AML-193 (cell line): ENCODE measurements around the gene FRMD8.
"Not testable (repeated sequence)": the region's sequence is repeated elsewhere in the genome, so short reads cannot be mapped to it uniquely, and the experiment has no call there.

ENCODE experiments used
- DNase-seq, 2 experiments: peaks; one replicate each; lab custom pipeline; 2025; lab: John Stamatoyannopoulos, UW

Gene FRMD8

DNA sequence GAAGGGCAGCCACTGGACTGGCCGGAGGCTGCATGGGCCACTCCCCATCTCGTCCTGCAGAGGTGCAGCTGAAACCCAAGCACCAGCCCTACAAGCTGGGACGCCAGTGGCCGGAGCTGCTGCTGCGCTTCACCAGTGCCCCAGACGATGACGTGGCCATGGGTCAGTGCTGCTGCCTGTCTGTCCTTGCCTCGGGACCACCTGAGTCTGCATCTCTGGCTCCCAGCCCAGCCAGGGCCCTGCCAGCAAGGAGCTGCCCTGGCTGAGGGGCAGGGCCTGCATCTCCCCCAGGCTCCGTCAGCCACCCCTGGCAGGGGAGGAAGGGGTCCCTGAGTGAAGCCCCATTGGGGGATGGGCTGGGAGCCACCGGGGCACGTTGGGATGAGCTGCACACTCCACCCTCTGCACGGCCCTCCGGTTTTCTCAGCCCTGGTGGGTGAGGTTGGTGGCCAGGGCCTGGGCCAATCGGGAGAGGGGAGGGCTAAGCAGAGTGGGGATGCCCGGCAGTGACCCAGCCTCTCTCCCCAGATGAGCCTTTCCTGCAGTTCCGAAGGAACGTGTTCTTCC, 7.2 kb downstream of the FRMD8 start:
- DNase-seq: no peak

DNA sequence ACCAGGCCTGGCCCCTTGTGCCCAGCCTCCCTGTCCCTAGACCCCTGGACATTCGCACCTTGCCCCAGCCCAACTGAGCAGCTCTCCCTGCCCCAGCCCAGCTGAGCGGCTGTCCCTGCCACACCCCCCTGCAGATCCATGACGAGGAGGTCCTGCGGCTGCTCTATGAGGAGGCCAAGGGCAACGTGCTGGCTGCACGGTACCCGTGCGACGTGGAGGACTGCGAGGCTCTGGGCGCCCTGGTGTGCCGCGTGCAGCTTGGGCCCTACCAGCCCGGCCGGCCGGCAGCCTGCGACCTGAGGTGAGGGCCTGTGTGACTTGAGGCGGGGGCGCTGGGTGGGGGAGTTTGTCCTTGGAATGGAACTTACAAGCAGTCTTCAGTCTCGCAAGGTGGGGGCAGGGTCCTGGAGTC, 7.7 kb downstream of the FRMD8 start:
- no peak for DNase-seq

DNA sequence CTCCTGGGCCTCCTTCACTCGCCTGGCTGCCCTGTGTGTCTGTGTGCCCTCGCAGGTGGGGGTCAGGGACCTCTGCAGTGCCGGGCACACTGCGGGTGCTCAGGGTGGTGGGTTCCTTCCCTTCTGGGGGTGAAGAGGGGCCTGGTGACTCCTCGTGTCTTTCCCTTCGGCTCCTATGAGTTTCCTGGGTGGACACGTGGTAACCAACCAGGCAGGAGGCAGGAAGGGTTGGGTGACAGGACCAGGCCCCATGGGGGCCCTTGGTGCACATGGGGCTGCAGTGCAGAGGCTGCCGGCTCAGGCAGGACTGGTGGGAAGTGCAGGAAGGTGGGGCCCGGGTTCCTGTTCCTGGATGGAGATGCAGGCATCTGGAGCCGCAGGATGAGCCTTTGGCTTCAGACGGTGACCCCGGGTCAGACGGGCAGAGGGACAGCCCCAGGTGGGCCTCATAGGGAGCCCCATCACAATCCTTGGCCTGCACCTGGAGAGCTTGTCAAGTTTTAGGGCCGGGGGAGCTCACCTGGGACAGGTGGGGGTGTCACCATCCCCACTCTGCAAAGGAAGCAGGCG, 9.6 kb downstream of the FRMD8 start:
- DNase-seq: no peak

DNA sequence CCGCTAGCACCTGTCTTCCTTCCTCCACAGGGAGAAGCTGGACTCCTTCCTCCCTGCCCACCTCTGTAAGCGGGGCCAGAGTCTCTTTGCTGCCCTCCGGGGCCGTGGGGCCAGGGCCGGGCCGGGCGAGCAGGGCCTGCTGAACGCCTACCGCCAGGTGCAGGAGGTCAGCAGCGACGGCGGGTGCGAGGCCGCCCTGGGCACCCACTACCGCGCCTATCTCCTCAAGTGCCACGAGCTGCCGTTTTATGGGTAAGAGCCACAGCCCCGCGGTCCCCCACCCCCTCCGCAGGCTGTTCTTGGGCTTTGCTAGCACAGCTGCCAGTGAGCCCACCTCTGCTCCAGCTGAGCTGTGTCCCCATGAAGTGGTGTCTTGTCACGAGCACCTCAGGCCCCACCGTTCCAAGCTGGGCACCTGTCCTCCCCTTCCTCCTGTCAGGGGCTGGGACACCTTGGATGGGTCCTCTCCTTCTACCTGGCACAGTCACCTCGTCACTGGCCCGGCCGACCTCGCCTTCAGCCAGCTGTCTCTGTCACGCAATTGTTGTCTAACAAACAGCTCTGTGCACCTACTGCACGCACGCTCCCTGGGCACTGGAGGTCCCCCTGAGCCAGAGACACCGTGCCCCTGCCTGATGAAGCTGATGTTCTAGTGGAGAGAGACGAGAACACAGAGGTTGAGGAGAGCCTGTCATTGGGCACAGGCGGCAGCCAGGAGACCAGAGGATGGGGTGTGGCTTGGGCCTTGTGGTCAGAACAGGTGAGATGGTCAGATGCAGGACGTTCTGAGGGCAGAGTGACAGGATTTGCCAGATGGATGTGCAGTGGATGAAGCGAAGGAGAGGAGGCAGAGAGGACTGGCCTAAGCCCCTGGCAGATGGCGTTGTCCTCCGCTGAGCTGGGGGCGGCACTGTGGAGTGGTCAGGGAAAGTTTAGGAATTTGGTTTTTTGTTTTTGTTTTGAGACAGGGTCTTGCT, 10.6 kb downstream of the FRMD8 start:
- DNase-seq: no peak

DNA sequence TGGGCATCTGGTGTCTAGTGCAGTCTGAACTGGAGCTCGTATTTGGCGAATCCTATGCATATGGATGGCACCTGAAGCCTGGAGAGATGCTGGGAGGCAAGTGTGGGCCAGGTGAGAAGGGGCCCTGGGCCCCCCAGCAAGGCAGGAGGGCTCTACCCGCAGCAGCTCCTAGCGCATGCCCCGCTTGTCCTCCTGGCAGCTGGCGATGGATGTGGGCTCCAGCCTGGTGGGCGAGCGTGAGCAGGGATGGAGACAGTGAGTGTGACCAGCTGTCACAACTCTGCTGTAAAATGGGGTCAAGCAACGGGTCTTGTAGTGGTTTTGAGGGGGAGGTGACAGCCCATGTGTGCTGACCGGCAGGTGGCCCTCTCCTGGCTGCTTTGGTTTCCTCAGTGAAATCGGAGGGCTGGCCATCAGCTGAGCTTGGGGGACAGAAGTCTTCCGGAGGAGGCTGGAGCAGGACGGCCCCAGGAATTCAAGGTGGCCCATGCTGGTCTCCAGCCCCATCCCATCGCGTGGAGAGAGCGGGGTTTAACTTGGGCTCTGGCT, 12.0 kb downstream of the FRMD8 start:
- DNase-seq: no peak

DNA sequence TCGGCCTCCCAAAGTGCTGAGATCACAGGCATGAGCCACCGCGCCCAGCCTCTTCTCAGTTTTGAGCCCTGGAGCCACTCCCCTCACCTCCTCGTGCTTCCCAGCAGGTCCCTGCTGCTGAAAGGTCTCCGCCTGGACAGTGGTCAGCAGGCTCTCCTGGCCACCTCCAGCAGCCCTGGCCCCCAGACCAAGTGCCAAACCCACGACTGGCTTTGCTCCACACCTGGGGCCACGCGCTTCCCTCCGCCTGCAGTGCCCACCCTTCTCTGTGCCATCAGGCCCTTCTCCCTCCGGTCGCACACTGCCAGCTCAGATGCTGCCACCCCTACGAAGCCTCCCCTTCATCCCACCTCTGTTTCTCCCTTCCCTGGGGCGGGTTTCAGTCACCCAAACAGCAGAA, 12.8 kb downstream of the FRMD8 start:
- no peak for DNase-seq

DNA sequence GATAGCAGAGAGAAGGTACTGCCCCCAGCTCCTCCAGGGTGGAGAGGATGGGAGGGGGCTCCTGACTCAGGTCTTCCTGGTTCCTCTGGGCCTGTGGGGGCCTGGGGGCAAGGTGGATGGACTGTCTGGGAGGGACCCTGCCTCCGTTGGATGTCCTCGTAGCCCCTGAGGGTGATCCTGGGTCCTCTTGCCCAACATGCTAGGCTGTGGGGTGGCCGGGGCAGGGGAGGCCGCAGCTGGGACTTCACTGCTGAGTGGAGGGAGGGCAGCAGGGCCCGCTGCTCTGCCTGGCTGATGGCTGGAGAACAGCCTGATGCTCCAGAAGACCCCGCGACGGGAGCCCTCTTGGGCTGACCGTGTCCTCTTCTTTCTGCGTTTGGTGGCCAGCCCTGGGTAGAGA, 13.4 kb downstream of the FRMD8 start:
- no peak for DNase-seq

DNA sequence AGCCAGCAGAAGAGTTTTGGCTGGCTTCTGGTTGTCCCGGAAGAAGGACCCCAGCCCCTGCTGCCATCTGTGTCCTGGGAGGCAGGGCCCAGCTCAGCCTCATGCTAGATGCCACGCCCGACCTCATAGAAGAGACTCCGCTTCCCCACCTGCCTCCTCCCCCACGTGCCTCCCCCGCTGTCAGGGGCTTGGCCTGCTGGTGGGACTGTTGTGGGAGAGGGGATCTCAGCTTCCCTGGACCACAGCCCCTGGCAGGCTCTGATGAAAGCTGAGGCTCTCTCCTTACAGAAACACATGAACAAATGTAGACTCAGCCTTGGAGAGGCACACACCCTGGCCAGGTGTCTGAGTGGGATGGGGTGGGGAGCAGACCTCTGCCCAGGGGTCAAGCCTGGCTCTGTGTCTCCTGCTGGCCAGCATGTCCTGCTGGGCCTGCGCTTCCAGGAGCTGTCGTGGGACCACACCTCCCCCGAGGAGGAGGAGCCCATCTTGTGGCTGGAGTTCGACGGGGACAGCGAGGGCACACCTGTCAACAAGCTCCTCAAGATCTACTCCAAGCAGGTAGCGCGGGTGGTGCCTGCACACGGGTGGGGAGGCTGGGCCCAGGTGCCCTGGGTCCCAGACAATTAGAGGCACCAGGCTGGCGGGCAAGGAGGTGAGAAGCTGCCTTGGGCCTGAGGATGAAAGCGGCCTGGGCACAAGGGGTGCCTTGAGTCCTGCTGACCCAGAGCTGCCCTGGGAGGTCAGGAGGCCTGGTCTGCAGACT, 14.1 kb downstream of the FRMD8 start:
- no peak for DNase-seq

DNA sequence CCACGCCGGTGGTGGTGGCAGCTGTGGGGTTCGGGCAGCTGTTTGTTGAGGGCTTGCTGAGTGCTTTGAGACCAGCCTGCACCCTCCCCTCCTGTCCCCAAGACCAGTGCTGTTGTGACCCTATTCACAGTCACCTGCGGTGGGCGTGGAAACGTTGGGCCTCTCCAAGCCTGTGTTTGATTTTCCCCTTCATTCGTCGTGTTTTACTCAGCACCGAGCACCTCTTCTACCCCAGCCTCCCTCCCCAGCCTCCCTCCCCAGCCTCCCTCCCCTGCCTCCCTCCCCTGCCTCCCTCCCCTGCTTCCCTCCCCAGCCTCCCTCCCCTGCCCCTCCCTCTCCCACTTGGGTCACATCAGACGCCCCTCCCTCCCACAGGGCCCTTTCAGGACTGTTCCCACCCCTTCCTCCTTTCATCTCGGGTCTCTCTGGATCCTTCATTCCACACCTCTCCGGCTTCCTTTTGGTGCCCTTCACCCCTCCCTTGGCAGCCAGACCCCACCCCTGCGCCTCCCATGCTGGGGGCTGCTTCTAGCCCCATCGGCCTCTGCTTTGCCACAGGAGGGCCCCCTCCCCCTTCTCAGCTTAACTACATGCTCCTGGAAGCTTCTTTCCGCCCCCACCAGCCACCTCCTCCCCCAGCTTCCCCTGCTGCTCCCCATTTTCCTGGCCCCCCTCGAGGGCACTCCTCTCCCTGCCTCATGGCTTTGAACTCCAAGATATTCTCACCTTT, 14.8 kb downstream of the FRMD8 start:
- no peak for DNase-seq

DNA sequence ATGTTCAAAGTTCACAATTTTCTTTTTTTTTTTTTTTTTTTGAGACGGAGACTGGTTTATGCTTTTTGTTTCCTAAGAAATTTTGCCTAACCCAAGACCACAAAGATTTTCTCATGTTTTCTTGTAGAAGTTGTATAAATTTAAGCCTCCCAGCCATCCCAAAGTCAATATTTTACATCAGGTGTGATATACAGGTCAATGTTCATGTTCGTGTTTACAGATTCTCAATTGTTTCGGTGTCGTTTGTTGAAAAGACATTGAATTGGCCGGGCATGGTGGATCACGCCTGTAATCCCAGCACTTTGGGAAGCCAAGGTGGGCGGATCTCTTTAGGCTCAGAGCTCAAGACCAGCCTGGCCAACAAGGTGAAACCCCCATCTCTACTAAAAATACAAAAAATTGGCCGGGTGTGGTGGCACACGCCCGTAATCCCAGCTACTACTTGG, 15.4 kb downstream of the FRMD8 start:
- DNase-seq: no peak

DNA sequence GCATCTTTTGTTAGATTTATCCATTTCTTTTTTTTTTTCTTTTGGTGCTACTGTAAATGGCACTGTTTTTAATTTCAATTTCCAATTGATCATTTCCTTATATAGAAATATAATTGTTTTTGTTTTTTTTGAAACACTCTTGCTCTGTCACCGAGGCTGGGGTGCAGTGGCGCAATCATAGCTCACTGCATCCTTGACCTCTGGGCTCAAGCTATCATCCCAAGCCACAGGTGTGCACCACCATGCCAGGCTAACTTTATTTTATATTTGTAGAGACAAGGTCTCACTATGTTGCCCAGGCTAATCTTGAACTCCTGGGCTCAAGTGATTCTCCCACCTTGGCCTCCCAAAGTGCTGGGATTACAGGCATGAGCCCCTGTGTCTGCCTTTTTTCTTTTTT, 16.4 kb downstream of the FRMD8 start:
- DNase-seq: no peak

DNA sequence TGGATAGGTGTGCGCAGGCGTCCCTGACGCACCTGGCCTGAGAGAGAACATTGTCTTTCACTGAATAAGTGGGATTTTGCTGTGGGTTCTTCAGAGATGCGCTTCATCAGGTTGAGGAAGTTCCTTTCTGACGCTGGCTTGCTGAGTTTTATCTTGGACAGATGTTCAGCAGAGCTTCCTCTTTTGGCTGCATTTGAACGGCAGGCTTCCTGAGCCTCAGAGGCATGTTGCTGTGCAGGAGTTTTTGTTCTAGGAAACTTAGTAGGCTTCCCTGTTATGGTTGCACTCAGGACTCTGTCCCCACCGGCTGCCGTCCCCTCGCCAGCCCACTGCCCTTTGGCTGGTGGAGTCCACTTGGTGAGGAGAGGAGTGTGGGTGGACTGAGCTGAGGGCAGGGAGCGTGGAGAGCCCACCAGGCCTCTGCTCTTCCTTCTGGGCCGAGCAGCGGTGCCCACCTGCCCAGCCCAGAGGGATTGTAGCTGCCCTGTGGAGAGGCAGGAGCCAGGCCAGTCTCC, 17.2 kb downstream of the FRMD8 start:
- peak; percentile 90 to 91 for DNase-seq

DNA sequence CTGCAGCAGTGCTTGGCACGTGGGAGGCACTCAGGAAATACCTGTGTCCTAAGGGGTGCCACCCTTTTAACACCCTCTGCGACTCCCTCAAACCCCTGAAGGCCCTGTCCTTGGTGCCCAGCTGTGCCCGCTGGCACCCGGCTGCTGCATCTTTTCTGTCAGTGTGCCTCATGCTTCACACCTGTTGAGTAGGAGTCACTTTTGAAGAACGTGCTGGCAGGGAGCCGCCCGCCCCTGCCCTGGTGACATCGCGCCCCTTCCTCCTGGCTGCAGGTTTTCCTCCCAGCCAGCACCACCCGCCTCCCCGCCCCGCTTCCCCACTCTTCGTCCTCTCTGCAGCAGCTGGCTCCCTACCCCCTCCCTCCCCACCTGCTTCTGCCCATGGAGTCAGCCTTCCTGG, 17.8 kb downstream of the FRMD8 start:
- DNase-seq: no peak

DNA sequence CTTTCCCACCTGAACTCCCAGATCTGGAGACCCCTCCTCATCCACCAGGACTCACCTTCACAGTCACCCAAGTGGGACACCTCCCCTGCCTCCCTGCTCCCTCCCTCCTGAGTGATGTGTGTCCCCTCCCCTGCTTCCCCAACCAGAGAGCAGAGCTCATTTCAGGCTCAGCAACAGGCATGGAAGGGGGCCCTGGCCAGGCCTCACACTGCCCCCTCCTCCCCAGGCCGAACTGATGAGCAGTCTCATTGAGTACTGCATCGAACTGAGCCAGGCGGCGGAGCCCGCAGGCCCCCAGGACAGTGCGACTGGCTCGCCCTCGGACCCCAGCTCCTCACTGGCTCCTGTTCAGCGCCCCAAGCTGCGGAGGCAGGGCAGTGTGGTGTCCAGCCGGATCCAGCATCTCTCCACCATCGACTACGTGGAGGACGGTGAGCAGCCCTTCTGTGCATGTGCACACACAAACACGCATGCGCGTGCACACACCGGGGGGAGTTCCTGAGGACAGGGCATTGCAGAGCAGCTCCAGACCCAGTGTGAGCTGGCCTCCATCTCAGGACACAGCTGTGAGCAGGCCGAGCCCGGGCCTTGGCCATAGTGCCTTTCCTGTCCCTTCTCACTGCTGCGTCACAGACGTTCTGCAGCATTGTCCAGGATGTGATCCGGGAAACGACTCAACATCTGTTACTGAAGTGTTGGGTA, 18.4 kb downstream of the FRMD8 start:
- no peak for DNase-seq

DNA sequence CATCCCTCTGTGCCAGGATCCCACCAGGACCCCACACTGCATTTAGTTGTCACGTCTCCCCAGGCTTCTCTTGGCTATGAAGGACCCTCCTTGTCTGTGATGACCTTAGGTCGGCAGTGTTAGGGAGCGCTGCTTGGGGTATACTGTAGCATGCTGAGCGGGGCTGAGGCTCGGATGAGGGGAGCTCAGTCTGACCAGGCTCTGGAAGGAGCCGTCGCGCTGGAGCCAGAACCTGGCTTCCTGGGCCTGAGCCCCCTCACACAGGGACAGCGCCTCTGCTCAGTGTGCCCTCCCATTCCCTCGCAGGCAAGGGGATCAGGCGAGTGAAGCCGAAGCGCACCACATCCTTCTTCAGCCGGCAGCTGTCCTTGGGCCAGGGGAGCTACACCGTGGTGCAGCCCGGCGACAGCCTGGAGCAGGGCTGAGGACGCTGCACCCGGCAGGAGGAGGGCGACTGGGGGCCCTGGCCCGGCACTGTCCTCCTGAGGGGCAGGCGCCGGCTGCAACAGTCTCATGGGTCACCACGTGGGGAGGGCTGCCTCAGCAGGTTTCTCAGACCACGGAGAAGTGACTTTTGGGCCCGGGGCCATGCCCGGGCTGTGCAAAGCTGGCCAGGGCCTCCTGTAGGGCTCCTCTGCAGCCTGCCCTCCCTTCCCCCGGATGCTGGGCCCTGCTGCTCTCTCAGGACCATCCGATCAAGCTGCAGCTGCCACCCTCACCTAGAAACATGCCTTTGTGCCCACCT, 24.7 kb downstream of the FRMD8 start:
- no peak for DNase-seq

DNA sequence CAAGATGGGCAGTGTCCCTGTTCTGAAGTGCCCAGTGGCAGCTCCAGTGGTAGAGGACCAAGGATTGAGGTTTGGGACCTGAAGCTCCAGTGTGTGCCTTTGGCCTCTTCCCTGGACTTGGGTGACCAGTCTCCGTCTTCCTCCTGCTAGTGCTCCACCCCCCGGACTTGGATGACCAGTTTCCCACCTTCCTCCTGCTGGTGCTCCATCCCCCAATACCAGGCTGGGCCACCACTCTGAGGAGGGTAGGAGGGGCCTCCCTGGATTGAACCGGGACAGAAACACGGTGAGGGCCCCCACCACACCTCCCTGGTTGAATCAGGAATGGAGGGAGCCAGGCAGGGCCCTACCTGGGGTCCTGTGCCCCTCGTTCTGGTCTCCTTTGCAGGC, 25.2 kb downstream of the FRMD8 start:
- DNase-seq: no peak

DNA sequence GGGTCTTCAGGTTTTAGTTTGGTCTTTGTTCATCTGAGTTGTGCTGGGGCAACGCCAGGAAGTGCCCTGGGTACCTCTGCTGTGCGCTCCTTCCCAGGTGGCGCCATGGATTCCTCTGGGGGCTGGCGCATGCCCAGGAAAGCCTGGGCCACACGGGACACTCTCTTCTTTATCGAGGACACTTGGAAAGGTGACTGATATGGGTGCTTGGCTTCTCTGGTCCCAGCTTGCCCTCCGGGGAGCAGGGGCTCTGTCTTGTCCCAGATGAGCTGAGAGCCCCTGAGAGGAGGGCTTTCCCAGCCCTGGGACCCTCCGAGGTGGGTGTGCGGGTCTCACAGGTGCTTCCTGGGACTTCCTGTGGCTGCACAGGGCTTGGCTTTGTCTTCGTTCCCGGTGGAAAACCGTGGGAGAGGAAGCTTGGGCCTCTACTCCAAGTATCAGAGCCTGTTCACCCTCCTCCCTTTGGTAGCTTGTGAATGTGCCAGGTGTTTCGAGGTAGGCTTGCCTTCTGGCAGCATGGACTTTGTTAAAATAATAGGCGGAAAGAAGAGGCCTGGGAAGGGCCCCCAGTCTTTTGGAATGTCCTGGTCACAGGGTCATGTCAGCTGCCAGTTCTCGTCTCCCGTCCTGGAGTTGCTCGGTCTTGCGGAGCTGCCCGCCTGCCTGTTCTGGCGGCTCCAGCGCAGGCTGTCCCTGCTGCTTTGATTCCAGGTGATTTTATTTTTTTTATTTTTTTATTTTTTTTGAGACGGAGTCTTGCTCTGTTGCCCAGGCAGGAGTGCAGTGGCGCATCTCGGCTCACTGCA, 26.0 kb downstream of the FRMD8 start:
- no peak for DNase-seq

DNA sequence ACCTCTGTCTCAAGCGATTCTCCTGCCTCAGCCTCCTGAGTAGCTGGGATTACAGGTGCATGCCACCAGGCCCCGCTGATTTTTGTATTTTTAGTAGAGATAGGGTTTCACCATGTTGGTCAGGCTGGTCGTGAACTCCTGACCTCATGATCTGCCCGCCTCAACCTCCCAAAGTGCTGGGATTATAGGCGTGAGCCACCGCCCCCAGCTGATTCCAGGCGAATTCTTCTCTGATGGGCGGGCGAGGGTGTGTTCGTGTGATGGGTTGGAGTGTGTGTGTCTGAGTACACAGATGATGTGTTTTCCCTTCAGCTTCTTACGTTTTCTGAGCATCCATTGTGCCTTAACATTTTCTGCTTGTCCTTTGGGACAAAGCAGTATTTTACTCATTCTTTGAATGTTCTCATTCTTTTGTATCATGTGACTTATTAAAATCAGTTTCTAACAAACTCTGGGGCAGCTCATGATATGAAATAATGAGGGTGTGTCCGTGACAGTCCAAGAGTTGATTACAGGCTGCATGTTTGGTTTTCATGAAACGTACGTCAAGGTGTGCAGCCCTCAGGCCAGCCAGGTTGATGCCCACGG, 26.7 kb downstream of the FRMD8 start:
- not testable (repeated sequence) for DNase-seq
